Activated T-cell treated with anti-CD3 and anti-CD28 coated beads, Interleukin-2, amount 50 U/mL, for 4 hours (primary cell): ENCODE results near the gene SLC35F6. TPM values are rescaled to one million over a fixed set of nuclear protein-coding genes. Genes with fewer than 3 reads are reported as not detected.

Experiments
- ATAC-seq, 2 donors: fragments of 200-7000 bp; cut with Tn5 transposase; one replicate each; pipeline ENCODE4 v1.10.0; 2021
- DNase-seq: peaks from one replicate; pipeline ENCODE4 v3.0.0-alpha.2; 2020
- H3K27me3 Mint-ChIP-seq: one replicate; pipeline ENCODE4 v1.8.0; 2021; ENCODE audit warnings: low read depth, mixed read lengths
- H3K36me3 Mint-ChIP-seq: one replicate; pipeline ENCODE4 v1.8.0; 2022; ENCODE audit warnings: mixed read lengths; ENCODE audit not compliant: insufficient read depth
- H3K4me1 Mint-ChIP-seq: one replicate; pipeline ENCODE4 v1.8.0; 2021; ENCODE audit warnings: low read depth, mixed read lengths
- H3K4me3 Mint-ChIP-seq: one replicate; pipeline ENCODE4 v1.8.0; 2021; ENCODE audit warnings: mild to moderate bottlenecking, moderate library complexity, mixed read lengths
- H3K9me3 Mint-ChIP-seq: one replicate; pipeline ENCODE4 v1.8.0; 2021; ENCODE audit warnings: mixed read lengths
- total RNA-seq, 3 donors: library from RNA; stranded (reverse); gene quantifications; one replicate each; pipeline ENCODE4 v1.2.1, GENCODE V29; 2021

The SLC35F6 gene
- total RNA-seq: 10 to 100 TPM in 2 of 3 donors, 1 to 10 TPM in 1; 9.2 to 12.5 (median 11.6) TPM

DNA sequence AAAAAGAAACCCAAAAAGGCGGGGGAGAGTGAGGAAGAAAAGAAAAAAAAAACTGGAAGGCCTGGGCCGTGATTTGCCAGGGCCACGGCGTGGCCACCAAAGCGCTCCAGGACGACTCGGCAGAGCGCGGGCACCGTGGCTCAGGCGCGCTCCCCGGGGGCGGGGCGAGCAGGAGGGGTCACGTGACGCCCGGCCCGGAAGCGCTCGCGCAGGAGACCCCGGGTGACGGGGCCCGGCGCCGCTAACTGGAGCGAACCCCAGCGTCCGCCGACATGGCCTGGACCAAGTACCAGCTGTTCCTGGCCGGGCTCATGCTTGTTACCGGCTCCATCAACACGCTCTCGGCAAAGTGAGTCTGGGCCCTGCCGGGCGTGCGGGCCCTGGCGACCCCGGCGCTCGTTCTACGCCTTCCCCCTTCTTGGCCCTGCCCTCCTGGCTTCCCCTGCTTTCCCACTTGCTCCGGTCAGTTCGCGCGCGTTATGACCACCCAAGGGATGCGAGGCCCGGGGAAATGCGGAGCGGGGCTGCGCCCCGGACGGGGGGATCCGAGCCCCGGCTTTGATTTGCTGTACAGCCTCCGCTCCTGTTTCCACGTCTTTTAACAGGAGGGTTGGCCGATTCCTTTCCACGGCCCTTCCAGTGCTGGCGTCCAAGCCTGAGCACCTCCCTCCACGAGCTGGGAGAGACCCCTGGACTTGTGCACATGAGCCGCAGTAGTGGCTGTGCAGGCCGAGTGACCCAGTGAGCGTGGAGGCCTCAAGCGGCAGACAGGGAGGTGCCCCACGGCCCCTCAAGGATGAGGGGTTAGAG, at the start of gene SLC35F6:
Gene SLC35F6, plus strand, starts transcription at position 207 of the 810 bp plus-strand sequence. Its CDS starts 66 bp downstream, at position 273.
- no peaks in the 10 kb centered on the region for H3K9me3 Mint-ChIP-seq
- no peaks in the 10 kb centered on the region for H3K27me3 Mint-ChIP-seq
- H3K36me3 Mint-ChIP-seq: peaks cover 1% of the 10 kb centered on the region
- ATAC-seq (peak; percentile 96 to 97), DNase-seq (peak; percentile 79)
- peaks cover 30% of the 10 kb centered on the region for H3K4me1 Mint-ChIP-seq
- H3K4me3 Mint-ChIP-seq: peak within 1 kb of the TSS; percentile 93

DNA sequence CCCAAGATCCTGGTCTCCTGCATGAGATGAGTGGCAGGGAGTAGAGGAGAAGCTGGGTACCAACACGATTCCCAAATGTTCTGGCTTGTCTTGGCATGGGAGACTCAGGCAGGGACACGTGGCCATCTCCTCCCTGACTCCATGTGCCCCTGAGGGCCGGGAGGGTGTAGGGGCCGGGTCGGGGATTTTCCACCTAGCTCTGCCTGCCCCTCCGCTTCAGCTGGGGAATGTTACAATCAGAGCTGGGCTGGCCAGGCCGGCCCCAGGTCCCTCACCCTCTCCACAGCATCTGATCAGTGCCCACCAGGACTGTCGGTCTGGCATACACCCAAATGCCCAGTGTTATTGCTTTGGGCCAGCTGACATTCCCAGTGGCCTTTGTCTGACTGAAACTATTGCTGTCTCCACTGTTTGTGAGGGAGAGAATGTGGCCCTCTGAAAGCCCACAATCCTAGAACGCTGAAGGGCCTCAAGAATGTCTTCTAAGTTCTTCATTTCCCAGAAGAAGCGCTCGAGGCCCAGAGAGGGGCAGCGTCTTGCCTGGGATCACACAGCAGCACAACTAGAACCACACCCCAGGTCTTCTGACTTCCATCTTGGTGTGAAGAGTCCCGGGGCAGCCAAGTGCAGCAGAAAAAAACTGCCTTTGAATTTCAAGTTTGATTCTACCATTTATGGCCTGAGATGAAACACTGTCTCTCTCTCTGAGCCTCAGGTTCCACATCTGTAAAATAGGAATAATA, 48.4 kb upstream of the SLC35F6 start:
- Mint-ChIP-seq H3K9me3 (no peaks in the 10 kb centered on the region), H3K4me3 (no peak overlapping the region), H3K27me3 (no peaks in the 10 kb centered on the region), H3K36me3 (no peaks in the 10 kb centered on the region), H3K4me1 (no peaks in the 10 kb centered on the region)
- DNase-seq (no peak), ATAC-seq (no peak)

DNA sequence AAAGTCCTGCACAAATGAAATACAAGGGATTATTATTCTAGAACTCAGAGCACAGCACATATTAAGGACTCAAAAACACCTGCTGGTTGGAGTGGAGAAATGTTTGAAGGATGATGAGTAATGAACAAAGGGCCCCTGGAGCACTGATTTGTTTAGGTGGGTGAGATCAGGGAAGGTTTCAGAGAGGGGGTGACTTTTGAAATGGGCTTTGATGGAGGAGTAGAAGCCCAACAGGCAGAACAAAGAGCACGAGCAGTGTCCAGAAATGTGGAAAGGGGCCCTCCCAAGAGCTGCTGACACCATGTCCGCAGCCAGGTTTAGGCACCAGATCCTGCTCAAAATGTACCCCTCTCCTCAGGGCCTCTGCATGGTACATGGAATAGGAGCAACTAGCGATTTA, 47.7 kb upstream of the SLC35F6 start:
- Mint-ChIP-seq H3K36me3 (no peaks in the 10 kb centered on the region), H3K4me1 (no peaks in the 10 kb centered on the region), H3K27me3 (no peaks in the 10 kb centered on the region), H3K9me3 (no peaks in the 10 kb centered on the region), H3K4me3 (no peak overlapping the region)
- ATAC-seq (no peak), DNase-seq (no peak)

- no peaks in the 10 kb centered on the region for H3K27me3 Mint-ChIP-seq
- H3K36me3 Mint-ChIP-seq: no peaks in the 10 kb centered on the region
- no peak for ATAC-seq
- H3K9me3 Mint-ChIP-seq: no peaks in the 10 kb centered on the region
- H3K4me1 Mint-ChIP-seq: no peaks in the 10 kb centered on the region
- DNase-seq: no peak
- H3K4me3 Mint-ChIP-seq: no peak overlapping the region
These were observed 47.3 kb upstream of the SLC35F6 start for GRCh38 chr2:26716769-26717168.

DNA sequence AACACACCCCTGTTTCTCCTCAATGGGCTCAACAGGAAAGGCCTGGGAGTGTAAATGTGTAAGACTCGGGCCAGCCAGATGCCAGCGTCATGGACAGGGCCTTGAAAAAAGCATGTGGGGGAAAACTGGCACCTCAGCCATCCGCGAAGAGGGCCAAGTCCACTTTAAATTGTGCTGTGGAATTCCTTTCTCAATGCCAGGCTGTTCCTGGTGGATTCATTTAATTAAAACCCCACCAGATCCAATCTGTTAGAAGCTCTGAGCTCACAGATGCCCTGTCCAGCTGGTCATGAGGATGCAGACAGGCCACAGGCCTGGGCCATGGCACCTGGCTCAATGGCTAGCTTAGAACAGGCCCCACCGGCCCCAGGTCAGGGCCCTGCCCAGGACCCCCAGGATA, 46.7 kb upstream of the SLC35F6 start:
- Mint-ChIP-seq H3K4me1 (no peaks in the 10 kb centered on the region), H3K36me3 (no peaks in the 10 kb centered on the region), H3K27me3 (no peaks in the 10 kb centered on the region), H3K4me3 (no peak overlapping the region), H3K9me3 (no peaks in the 10 kb centered on the region)
- ATAC-seq (no peak), DNase-seq (no peak)

- Mint-ChIP-seq H3K4me3 (no peak overlapping the region), H3K9me3 (no peaks in the 10 kb centered on the region), H3K27me3 (no peaks in the 10 kb centered on the region), H3K4me1 (no peaks in the 10 kb centered on the region), H3K36me3 (no peaks in the 10 kb centered on the region)
- ATAC-seq (no peak), DNase-seq (no peak)
These were observed 45.0 kb upstream of the SLC35F6 start for GRCh38 chr2:26718949-26719686.

DNA sequence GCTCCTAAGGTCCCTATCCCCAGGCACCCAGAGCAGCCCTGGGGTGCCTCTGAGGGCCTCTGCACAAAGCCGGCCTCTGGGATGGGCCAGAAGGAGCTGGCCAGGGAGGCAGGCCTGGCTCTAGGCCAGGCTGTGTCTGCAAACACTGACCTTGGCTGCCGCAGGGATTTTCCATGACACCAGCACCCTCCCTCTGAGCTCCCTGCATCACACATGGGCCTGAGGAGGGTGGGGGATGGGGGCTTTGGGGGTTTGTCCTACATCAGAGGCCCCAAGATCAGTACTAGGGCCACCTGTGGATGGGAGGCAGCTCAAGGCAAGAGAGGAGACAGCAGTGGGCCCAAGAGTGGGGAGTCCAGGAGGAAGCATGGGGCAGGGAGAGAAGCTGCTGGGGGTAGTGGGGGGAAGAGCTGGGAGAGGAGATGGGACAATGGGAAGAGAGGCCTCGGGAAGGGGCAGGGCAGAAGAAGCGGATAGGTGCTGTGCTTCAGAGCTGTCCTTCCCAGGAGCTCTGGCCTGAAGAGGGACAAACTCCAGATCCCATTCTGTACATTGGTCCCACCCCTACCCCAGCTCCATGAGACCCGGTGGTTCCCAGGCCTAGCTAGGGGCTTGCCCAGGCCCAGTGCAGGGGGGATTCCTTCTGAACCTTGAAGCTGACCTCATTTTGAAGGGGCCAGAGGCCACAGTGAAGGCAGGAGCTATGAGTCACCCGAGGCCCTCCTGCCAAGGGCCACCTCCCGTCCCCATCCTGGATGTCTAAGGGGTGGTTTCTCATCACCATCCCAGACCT, 43.6 kb upstream of the SLC35F6 start:
- H3K4me1 Mint-ChIP-seq: no peaks in the 10 kb centered on the region
- no peaks in the 10 kb centered on the region for H3K36me3 Mint-ChIP-seq
- ATAC-seq (no peak), DNase-seq (no peak)
- no peak overlapping the region for H3K4me3 Mint-ChIP-seq
- no peaks in the 10 kb centered on the region for H3K9me3 Mint-ChIP-seq
- H3K27me3 Mint-ChIP-seq: no peaks in the 10 kb centered on the region

GRCh38 chr2:26721115-26722032, 42.7 kb upstream of the SLC35F6 start:
- Mint-ChIP-seq H3K36me3 (no peaks in the 10 kb centered on the region), H3K4me3 (no peak overlapping the region), H3K9me3 (no peaks in the 10 kb centered on the region), H3K4me1 (no peaks in the 10 kb centered on the region), H3K27me3 (no peaks in the 10 kb centered on the region)
- no peak for DNase-seq
- ATAC-seq: no peak

DNA sequence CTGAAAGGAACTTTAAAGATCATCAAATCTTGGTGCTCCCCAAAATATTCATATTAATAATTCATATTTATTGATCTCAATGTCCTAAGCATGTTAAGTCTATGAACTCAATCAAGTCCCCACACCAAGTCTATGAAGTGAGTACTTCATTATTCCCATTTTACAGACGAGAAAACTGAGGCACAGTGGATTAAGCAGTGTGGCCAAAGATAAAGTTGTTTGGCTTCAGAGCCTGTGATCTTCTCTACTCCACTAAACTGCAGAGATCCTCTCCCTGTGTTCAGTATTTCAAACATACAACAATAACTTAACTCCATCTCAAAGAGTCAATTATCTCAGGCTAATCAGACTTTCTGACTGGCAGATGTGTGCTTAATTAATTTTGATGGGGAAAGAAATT, 41.8 kb upstream of the SLC35F6 start:
- Mint-ChIP-seq H3K36me3 (no peaks in the 10 kb centered on the region), H3K27me3 (peaks cover 7% of the 10 kb centered on the region), H3K4me1 (no peaks in the 10 kb centered on the region), H3K9me3 (no peaks in the 10 kb centered on the region), H3K4me3 (no peak overlapping the region)
- DNase-seq (no peak), ATAC-seq (no peak)

DNA sequence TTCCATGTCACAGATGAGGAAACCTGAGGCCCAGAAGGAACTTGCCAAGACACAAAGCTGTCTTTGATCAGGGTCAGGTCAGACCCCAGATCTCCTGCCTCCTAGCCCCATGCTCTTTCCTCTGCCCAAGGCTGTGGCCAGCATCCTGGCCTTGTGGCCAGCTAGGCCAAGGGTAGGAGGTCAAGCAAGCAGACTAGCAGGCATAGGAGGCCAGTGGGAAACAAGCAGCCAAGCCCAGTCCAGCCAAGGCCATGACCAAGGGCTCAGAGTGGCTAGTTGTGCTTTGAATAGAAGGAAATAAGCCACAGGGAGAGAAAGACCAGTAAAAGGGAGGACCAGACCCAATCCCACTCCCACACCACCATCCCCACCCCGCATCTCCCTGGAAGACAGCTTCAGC, 41.2 kb upstream of the SLC35F6 start:
- Mint-ChIP-seq H3K4me3 (no peak overlapping the region), H3K27me3 (peaks cover 12% of the 10 kb centered on the region), H3K9me3 (no peaks in the 10 kb centered on the region), H3K36me3 (no peaks in the 10 kb centered on the region), H3K4me1 (no peaks in the 10 kb centered on the region)
- DNase-seq (no peak), ATAC-seq (no peak)

DNA sequence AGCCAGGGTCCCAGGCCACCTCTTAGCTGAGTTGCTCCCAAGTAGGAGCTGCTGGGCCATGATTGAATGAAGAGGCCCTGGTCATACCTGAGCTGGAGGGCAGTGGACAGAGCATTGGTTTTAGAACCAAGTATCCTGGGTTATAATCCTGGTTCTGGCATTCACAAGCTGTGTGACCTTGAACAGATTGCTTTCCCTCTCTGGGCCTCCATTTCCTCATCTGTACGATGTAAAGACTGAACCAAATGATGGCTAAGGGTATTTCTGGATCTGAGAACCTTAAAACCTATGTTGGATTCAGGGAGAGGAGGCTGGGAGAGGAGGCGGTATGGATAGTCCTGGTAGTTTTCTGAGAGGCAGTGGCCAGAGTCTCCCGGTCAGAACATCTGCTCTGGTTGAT, 40.6 kb upstream of the SLC35F6 start:
- Mint-ChIP-seq H3K9me3 (no peaks in the 10 kb centered on the region), H3K4me1 (no peaks in the 10 kb centered on the region), H3K27me3 (peaks cover 12% of the 10 kb centered on the region), H3K4me3 (no peak overlapping the region), H3K36me3 (no peaks in the 10 kb centered on the region)
- ATAC-seq (no peak), DNase-seq (no peak)

GRCh38 chr2:26723991-26724750, 39.9 kb upstream of the SLC35F6 start:
- Mint-ChIP-seq H3K9me3 (no peaks in the 10 kb centered on the region), H3K36me3 (no peaks in the 10 kb centered on the region), H3K4me1 (no peaks in the 10 kb centered on the region), H3K27me3 (peaks cover 15% of the 10 kb centered on the region), H3K4me3 (no peak overlapping the region)
- ATAC-seq (no peak), DNase-seq (no peak)
